NCI-H226 (cell line): Measurements from ENCODE around the gene ABLIM1.

Source experiments
- DNase-seq: peaks from one replicate; pipeline ENCODE4 v3.0.0-alpha.2; 2015

ABLIM1 gene

DNA sequence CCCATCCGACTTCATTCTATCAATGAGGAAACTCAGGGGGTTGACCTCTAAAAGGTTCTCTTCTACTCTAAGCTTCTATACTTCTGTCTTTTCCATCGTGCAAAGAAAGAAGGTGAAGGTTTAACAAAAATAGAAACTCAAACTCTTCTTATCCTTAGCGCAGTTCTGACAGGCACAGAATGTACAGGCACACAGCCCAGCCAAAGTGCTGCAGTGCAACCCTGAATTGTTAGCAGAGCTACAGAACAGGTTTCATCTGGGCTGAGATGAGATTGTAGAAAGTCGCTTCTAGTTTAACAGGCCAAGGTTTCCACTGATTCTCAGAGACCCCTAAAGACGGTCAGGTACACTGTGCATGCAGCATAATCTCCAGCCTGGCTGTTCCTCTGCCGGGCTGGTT is 174.5 kb downstream of the ABLIM1 start:
- DNase-seq: no peak

DNA sequence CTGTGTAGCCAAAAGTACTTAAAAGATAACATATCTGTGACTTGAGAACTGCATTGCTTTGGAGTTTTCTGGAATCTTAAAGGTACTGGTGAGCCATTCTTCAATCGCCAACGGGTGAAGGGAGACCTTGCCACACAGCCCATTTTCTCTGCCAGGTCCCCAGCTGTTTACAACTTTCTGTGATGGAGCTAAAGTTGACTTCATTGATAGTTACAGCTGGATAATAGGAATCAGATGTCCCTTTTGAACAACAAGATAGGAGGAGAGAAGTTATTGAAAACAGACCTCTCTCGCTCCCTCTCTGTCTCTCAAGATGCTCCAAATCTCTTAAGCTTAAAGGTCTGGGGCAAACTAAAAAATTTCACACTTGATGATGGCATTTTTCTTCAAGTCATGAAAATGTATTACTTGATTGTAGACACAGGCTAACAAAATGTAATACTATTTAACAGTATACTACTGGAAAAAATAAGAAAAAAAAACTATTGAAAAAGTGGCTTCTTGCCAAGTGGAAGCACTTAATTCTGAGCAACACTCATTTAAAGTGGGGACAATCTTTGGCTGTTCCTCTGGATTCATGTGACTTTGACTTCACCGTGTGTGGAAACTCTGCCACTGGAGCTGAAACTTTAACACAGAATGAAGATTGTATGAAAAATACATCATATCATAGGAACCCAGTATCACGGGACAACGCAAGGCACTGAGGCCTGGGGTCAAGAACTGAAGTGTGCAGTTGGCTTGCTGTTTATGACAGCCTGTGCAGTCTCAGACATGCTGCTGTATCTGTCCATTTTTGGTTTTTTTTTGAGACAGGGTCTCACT is 175.4 kb downstream of the ABLIM1 start:
- DNase-seq: no peak

DNA sequence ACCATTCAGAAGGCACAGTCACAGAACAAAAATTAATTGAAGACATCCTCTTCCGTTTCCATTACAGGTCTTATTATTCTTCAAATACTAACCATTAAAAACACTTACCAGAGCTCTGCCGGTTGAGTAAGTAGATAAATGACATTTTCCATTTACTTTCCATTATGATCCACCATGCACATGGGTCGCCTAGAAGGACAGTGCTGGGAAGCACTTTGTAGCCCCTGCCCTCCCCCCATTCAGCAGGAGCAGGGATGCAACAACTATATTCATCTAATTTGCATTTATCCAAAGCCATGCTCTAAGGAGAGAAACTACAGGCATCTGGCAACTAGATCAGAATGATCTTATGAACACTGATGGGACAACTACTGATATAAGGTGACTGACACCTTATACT is 177.0 kb downstream of the ABLIM1 start:
- DNase-seq: no peak

DNA sequence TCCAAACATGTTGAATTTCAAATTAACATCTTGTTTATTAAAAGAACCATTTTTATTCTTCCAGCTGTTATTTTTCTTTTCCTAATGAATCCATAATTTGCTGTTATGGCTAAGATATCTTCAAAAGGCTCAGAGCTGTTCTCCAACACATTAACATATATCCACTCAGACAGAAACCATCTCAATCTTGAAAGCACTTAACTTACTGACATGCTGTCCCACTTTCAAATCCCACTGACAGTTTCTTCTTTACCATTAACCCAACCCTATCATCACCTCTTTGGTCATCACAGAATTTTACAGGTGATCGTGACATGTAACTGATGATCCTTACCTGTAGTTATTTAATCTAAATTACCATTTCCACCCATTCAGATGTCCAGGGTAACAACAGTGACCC is 178.2 kb downstream of the ABLIM1 start:
- no peak for DNase-seq

DNA sequence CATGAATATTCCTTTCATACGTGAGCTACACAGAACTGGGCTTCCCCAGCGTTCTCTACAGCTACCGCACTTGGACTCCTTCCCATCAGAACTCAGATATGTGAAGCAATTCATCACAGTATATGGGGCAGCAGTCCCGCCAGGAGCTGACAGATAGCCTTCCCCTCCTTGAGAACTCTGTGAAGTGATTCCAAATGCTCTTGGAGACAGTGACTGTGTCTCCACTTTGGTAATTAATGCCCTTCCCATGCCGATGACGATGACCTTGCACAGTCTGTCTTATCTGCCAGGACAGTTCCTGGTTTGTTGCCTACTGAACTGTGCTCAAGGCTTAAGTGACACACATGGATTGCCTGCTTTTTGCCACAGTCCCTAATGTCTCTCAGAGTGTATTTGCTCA is 178.8 kb downstream of the ABLIM1 start:
- peak; percentile 25 for DNase-seq

DNA sequence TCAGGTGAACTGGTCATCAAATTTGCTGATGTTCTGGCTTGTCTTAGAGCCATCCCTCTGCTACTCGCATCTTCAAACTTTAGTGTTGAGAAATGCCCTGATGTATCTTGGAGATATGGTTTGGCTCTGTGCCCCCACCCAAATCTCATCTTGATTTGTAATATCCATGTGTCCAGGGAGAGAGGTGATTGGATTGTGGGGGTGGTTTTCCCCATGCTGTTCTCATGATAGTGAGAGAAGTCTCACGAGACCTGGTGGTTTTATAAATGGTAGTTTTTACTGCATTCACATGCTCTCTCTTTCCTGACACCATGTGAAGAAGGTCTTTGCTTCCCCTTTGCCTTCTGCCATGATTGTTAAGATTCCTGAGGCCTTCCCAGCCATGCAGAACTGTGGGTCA is 179.8 kb downstream of the ABLIM1 start:
- no peak for DNase-seq

DNA sequence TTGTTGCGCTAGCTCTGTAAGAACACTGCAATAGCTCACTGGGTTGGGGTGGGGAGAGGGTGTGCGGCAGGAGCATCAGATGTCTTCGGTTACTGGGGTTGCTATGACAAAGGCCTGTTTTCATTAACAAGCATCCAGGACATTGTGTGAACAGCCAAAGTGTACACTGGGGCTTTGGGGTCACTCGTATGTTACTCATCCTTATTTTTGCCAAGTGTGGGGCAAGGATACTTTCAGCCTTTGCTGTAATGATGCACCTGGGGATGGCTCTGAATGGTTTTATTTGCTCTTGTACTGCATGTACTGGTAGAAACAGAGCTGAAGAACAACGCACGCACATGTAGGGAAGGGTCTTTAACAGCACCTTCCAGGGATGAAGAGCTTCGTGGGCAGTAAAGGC is 180.8 kb downstream of the ABLIM1 start:
- DNase-seq: no peak

DNA sequence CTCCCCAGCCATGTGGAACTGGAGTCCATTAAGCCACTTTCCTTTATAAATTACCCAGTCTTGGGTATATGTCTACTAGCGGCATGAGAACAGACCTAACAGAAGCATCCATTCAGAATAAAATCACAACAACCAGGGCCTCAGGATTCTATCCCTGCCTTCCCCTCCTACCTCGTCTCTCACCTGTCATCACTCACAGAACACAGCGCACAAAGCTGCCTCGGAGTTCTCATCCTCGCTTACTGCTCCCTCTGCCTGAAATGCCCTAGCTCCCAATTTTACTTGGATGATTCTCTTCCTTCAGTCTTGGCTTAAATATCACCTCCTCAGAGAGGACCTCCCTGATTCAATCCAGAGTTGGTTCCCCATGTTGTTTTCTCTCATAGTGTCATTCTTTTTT is 183.1 kb downstream of the ABLIM1 start:
- DNase-seq: no peak

DNA sequence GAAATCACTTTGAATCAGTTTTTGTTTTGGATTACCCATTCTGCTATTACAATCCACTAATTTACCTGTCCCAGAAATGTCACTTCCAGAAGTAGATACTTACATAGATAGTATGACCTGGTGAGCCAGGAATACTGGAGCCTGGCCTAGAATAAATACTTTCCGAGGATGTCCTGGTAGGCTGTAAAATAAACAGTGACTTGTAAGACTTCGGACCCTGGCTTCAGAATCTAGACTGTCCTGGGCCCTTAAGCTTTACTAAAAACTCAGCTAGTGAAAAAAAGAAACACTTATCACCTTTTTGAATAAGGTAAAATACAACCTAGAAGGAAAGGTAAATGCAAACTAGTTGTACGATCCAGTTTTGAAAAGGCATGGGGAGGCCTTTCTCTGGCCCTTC is 184.3 kb downstream of the ABLIM1 start:
- DNase-seq: no peak

DNA sequence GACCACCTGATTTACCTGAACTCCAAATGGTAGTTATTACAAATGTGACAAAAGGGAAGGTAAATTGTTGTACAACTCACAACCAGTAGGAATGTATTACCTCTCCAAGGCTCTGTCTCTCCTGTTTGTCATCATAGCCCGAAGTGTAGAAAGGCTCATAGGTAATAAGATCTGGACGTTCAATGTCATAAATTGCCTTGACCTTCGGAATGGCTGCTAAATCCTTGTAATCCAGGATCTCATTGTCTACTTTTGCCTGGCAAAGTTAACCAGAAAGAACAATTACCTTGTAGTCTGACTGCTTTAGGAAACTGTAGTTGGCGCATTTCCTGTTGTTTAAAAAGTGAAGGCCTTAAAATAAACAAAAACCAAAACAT is 185.2 kb downstream of the ABLIM1 start:
- no peak for DNase-seq

DNA sequence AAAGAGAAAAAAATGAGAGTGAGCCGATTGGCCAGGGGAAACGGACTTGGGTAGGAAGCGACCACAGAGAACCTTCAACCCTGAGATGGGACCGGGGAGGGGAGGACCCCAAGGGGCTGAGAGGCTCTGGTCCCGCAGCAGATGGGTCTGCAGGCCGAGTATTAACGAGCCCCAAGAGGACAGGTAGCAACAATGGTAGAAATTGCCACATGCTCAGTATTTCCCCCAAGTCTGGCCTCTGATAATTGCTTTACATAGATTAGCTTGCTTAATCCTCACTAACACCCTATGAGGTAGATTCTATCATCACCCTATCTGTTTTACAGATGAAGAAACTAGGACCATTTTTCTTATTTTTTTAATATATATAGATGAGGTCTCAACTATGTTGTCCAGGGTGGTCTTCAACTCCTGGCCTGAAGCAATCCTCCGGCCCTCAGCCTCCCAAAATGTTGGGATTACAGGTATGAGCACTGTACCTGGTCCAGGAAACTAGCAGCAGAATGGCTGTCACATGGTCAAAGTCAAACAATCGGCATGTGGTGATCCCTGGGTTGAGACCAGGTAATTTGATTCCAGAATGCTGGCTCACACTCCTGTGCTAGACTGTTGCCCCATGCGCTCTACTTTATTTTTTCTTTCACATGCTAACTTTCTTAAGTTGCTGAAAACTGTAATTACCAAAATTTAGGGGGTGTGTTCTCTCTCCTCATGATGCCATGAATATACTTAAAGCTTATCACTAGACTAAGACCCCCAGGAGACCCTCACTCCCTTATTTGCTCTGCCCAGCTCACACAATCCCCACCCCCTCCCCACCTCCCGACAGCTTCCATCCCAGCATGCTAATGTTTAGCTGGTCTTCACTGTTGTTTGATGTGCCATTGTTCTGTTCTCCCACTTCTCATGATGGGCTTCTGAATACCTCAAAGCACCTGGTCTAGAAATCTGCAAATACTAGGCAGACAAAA is 185.9 kb downstream of the ABLIM1 start:
- DNase-seq: no peak

DNA sequence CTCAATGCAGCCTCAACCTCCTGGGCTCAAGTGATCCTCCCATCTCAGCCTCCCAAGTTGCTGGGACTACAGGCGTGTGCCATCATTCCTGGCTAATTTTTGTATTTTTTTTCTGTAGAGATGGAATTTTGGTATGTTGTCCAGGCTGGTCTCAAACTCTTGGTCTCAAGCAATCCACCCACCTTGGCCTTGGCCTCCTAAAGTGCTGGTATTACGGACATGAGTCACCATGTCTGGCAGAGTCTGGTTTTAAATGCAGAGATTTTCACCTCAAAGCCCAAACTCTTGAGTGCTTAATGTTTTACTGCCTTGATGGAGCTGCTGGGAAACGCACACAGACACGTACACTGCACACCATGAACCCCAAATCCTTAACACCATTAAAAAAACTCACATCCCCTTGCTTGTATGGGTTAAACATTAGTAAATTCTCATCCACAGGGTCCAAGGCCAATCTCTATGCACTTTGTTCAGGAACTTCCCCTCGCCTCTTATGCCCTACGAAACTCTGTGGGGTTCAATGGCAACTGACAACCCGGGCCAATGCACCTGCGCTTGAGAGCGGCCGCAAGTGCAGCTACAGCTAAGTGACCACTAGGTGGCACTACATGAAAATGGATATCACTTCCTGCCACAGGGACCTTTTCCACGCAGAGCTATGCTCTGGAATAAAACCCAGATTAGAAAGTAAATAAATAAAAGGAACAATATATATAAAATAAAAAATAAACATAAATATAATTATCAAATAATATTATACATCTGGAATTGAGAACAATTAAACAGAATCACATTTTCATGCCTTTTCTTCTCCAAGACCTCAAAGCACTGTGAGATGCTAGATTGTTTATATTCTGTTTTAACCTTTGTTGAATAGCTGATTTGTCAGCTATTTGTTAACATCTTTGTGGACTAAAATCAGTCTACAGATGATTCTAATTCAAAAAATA is 186.8 kb downstream of the ABLIM1 start:
- no peak for DNase-seq

DNA sequence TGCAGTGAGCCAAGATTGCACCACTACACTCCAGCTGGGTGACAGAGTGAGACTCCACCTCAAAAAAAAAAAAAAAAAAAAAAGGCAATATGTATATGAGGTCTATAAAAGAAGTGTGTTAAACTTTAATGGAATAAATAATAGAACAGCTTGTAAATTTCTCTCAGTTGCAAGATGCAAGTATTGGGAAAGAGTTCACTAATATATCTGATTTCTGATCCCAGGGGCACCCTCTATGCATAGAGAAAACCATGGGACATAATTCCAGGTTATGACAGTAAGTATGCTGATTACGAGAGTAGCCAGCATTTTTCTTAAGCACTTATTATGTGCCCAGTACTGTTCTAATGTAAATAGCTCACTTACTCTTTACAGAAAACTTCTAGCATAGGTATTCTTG is 187.7 kb downstream of the ABLIM1 start:
- DNase-seq: no peak

DNA sequence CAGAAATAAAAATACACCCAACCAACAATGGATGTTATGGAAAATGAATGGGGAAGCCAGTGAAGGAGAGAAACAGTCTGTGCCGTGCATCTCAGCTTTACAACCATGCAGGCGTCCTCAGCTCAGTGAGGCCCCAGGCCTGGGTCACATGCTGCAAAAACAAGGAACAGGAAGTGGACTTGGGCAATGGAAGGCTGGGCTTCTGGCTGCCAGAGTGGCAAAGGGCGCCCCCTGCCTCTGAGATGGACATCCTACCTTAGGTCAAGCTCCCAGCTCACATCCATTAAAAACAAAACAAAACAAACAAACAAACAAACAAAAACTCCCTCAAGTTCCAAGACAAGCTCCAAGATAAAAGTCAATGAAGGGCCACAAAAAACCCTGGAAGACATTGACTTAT is 199.1 kb downstream of the ABLIM1 start:
- DNase-seq: peak; percentile 11

DNA sequence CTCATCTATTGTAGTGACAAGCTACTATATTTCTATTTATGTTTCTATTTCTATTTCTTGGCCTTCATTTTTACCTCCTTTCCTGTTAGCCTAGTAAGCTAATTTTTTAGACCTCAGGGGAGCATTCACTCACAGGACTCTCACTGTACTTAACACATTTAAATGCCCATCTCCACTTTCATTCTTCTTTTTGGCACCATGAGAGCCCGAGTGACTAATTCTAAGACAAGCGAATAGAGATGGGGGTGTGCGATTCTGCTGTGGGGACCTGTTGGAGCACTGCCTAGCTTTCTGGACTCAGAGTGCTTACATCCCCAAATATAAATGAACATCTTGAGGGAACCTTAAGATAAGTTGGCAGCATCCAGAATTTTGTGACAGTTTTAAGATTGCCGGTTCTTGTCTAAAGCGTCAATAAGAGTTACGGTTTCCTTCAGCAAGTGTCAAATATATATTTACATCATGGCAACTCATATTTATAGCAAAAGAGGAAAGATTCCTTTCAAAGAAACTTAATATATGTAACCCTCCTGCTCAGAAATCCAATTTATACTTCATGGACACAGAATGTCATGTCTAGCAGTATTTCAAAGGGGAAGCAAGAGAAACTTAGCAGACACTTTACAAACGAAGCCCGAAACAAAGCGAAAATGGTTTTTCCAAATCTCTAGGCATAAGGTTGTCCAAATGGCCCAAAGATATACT is 199.7 kb downstream of the ABLIM1 start:
- DNase-seq: no peak

DNA sequence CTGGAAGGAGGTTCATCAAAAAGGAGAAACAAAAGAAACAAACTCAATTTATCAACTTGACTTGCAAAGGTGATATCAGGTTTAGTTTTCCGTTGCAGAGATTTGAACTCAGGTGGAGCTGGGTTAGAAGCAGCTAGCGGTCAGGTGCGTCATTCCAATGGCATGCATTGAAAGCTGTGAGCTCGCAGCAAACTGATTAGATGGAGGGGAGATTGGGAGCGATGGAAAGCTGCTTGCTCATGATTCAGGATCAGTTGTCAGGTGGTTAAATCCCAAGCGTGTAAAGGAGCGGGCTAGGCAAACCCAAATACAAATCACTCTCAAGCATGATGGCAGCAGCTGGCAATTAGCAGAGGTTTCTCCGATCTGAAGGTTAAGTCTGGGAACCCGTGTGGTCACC is 204.5 kb downstream of the ABLIM1 start:
- DNase-seq: no peak

DNA sequence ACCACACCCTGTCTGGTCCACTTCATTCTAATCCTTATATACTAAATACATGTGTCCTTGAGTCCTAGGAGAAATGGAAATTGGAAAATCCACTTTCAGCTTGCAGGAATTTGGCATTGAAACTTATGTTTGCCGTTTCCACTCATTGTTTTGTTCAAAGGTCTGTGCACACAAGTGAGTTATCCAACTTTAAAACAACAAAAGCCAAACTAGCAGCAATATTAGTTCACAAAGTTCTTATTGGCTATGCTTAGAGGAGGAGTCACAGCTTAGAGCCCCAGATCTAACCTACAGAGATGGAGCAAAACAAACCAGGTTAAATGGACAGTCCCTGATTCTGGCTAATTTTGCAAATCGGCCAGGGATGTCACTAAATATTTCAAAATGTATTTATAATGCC is 209.2 kb downstream of the ABLIM1 start:
- DNase-seq: no peak

DNA sequence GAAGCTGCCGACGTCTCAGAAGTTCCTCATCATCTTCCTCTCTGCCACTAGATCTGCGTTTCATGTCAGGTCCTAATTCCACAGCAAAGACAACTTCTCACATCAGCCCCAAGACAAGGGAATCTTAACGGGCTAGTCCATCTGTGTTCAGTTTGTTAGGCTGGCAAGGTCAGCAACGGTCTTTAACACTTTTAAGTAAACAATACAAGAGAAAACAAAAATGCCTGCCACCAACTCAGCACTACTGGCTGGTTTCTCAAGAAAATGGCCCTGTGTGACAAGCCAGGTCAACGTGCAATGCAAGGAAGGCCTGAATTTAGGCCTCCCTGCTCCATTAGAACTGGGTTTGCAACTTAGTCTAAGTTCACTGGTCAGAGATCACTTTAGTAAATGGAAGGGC is 212.7 kb downstream of the ABLIM1 start:
- DNase-seq: no peak

DNA sequence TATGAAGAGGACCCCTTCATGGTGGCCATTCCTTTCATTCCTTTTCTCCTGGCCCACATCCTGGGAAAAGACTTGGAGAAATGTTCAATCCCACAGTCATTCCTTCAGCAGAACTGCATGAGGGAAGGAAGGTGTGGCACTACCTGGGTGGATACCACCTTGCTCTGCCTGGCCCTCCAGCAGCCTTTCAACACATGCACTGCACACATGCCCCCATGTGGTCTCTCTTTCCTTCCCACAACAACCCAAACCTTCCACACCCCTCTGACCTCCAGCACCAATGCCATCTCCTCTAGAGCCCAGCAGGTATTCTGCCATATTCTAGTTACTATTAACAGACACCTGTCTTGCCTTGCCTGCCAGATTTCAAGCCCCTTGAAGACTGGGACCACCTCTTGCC is 213.3 kb downstream of the ABLIM1 start:
- DNase-seq: no peak

DNA sequence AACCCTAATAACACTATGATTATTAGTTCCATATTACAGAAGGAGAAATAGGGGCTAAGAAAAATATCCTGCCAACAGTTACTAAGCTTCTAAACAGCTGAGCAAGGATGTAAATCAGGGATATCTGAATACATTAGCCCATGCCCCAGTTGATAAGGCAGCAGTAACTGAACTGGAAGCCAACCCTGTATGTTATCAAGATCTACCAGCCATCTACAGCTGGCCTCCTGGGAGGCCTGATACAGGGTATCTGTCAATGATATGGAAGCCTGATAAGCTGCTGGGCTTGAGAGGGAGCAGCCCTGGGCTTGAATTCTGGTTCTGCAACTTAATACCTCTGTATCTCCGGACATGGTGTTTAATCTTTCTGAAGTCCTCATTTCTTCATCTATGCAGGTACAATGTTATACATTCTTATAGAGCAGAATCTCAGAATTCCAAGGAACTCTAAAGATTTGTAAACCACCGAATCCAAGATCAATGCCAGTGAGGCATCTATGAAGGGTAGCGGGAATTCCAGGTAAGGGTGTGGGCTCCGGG is 215.9 kb downstream of the ABLIM1 start:
- DNase-seq: no peak

DNA sequence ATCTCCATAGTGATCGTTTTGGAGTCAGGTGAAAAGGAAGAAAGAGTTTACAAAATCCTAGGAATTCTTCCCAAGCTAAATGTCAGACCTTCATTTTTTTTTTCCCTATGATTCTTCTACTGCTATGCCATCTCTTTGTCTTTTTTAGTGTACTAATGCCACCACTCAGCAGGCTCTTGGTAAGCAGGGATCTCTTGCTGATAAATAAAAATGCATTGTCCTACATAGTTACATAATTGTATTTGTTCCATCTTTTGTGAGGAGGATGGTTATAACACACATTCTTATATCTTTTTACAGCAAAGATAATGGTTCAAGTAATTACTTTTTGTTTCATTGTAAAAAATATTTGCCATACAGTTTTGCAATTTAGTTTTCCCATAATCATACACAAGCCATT is 217.0 kb downstream of the ABLIM1 start:
- no peak for DNase-seq
